HG03139 (cell line): Measurements from ENCODE around the gene AGRP.
A peak's percentile ranks its signal among the peaks of the same experiment; 100 is the strongest.
"Not testable (repeated sequence)": the region's sequence is repeated elsewhere in the genome, so short reads cannot be mapped to it uniquely, and the experiment has no call there.

Experiments used
- ATAC-seq: cut with Tn5 transposase; IDR thresholded peaks from one replicate; pipeline ENCODE4 v1.9.1; 2021; ENCODE audit not compliant: unreplicated experiment

AGRP gene

GRCh38 chr16:67483150-67483549 is at the start of gene AGRP:
TSS of gene AGRP (minus strand) at chr16:67483547. CDS start at chr16:67483398, 149 bp downstream.
- no peak for ATAC-seq

- no peak for ATAC-seq
Observed at GRCh38 chr16:67531247-67531646, 47.9 kb upstream of the AGRP start.

- no peak for ATAC-seq
Observed at GRCh38 chr16:67530013-67530939, 46.9 kb upstream of the AGRP start.

GRCh38 chr16:67529582-67530012 is 46.2 kb upstream of the AGRP start:
- no peak for ATAC-seq

DNA sequence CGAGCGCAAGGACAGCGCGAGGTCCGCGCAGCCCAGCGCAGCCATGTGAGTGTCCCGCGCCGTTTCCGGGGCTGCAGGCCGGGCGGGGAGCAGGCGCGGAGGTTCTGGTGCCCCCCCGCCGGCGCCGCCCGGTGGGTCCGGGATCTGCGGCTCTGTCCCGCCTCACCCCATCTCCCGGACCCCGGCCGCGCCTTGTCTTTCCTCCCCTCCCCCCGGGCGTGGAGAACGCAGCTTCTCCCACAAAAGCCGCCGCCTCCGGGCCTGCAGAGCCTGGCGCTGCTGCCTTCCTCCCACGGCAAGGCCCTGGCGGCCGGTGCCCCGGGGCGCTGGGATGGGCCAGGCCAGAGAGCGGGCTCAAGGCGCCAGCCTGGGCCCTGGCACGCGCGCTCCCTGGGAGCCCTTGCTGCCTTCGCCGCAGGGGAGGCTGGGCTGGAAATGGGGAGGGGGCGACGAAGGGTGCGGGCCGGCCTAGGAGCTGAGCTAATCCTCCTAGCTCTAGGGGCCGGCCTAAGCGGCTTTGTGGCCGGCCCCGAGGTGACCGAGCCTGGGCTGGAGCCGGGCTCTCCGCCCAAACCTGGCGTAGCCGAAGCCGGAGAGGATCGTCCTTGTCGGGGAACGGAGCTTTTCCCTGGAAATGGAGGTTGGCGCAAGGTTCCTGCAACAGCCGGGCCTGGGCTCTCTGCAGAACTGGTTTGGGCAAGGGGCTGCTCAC is 45.7 kb upstream of the AGRP start:
- no peak for ATAC-seq

DNA sequence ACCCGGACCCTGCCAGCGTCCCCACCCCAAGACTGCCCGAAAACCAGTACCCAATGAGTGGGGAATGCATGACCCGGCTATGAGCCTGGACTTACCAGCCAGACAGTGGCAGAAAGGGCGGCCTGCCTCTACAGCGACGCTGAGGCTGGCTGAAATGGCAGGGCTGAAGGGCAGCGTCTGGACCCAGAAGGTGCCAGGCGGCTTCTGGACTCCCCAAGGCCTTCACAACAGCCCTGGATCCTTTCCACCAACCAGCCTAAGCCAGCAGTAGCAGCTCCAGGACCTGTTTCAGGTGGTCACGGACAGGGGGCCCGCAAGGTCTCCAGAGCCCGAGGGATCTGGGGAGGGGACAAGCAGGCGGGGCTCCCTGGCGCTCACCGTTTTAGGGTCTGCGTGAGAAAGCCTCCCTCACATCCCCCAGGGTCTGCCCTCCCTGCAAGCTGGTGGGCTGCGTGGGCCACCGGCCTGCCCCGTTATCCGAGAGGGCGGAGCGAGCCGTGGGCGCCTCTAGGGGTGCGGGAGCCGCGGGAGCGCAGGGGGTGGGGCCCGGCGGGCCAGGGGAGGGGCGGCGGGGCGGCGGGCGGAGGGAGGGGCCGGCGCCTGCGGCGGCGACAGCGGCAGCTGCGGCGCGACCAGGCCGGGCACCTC is 45.0 kb upstream of the AGRP start, which contains the start of gene RIPOR1:
Gene RIPOR1, plus strand, starts transcription at position 608 of the 648 bp plus-strand sequence. CDS start 9,618 bp downstream, outside the sequence.
- no peak for ATAC-seq

DNA sequence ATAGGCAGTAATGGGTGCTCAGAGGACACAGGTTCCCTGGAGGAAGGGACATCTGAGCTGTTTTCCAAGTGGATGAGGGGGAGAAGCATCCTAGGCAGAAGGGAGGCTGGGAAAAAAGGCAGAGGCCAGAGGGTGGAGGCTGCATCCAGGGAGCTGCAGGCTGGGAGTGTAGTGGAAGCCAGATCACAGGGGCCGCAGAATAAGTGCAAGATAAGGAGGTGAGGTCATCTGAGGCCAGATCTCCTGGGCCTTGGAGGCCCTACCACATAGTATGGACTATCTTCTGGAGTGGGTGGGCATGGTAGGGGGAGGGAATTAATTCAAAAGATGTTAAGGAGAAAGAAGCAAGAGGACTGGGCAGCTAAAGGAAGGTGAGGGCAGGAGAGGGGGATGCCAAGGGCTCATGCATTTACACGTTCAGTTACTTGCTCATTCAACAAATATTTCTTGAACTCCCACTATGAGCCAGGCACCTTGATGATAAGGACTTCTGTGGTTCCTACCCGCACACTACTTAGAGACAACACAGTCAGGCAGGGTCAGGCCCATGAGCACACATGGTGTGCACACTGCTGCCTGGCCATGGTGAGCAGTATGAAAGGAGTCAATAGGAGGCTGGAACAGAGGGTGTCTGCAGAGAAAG is 42.9 kb upstream of the AGRP start:
- no peak for ATAC-seq

- no peak for ATAC-seq
Observed at GRCh38 chr16:67525176-67525860, 42.0 kb upstream of the AGRP start.

GRCh38 chr16:67521095-67521804 is 37.9 kb upstream of the AGRP start:
- ATAC-seq, result peak; percentile 60

GRCh38 chr16:67519242-67519641 is 35.9 kb upstream of the AGRP start:
- no peak for ATAC-seq

DNA sequence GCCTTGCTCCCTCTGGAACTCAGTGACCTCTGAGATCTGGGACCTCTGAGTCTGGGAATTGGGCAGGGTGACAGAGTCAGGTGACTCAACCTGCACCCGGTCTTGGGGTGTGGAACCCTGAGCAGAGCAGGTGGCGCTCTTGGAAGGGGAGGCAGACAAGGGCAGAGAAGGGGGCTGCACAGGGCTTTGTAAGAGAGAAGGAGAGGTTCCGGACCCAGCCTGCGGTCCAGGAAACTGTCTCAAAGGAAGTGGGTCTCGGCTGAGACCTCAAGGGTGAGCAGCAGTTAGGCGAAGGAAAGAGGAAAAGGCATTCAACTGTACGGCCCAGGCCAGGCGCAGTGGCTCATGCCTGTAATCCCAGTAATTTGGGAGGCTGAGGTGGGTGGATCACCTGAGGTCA is 35.3 kb upstream of the AGRP start:
- no peak for ATAC-seq

- no peak for ATAC-seq
Observed at GRCh38 chr16:67517661-67518423, 34.5 kb upstream of the AGRP start.

- ATAC-seq, result no peak
Observed at GRCh38 chr16:67517155-67517445, 33.8 kb upstream of the AGRP start.

DNA sequence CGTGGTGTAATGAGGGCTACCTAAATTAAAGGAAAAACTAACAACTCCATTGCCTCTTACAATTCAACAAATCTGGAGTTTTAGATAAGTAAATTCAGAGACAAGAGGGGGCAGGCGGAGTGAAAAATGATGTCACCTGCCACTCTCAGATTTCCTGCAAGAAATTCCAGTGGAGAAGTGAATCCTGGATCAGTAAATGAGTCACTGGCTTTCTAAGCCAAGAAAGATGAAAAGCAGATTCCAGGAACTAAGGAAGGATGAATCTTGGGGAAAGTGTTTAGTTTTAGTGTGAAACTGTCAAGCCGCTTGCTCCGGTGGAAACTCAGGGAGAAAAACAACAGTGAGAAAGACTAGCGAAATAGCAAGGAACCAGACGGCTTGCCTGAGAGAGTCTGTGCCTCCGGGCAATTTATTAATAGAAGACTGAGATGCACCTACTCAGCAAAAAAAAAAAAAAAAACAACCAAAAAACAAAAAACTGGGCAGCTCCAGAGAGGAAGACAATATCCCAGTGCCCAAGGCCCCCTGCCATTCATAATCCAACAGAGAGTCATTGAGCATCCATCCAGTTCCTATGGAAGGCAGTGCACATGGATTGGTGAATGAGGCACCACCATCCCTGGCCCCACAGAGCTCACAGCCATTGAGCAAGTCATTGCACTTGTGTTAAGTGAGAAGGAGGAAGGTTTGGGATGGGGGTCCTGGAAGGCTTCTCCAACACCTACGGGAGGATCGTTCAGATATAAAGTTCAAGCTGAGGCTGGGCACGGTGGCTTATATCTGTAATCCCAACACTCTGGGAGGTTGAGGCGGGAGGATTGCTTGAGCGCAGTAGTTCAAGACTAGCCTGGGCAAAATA is 33.2 kb upstream of the AGRP start:
- ATAC-seq, result no peak

GRCh38 chr16:67514382-67514828 is 31.1 kb upstream of the AGRP start:
- ATAC-seq, result peak; percentile 45

- ATAC-seq, result not testable (repeated sequence)
Observed at GRCh38 chr16:67513892-67514291, 30.5 kb upstream of the AGRP start.

DNA sequence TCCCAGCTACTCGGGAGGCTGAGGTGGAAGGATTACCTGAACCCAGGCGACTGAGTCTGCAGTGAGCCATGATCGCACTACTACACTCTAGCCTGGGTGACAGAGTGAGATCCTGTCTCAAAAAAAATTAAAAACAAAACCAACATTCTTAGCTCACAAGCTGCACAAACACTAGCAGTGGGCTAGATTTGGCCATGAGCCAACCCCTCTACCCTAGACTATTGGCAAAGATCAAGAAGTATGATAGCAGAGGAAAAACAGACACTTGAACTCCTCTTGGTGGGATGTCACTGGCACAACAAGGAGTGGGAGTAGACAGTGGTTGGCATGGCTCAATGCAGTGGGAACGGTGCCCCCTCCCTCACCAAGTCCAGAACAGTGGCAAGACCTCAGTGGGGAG is 25.7 kb upstream of the AGRP start:
- no peak for ATAC-seq

DNA sequence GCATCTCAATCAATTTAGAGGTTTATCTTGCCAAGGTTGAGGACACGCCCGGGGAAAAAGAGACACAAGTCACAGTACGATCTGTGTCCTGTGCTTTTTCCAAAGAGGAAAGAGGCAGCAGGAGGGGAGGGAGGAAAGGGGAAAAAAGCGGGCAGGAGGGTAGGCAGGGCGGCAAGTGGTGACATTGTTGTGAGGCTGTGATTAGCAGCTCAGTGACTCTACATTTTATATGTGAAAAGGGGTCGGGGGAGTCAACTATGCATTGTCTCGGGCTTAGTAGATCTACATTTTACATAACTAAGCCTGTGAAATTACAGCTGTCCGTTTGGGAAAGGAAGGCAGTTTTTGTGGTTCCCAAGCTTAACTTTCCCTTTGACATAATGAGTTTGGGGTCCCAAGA is 23.1 kb upstream of the AGRP start:
- no peak for ATAC-seq
